ENCODE data around the gene CGNL1.

DNA sequence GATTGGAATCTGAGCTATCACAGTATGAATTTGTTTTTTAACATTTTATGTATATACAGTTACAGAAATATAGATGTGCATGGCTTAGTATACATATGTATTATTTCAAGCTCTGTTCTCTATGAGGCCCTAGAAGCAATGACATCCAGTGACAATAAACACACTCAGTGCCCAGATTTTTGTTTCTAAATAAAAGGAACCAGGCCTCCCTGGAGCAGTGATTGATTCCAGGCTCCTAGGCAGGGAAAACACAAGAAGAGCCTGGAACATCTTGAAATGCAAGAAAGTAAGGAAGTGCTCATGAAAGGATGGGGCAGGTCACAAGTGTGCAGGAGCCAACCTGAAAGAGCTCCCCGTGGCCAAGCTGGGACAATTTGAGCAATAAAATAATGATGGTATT, 18.5 kb upstream of the CGNL1 start:
- TF ChIP-seq, protein P1, sequence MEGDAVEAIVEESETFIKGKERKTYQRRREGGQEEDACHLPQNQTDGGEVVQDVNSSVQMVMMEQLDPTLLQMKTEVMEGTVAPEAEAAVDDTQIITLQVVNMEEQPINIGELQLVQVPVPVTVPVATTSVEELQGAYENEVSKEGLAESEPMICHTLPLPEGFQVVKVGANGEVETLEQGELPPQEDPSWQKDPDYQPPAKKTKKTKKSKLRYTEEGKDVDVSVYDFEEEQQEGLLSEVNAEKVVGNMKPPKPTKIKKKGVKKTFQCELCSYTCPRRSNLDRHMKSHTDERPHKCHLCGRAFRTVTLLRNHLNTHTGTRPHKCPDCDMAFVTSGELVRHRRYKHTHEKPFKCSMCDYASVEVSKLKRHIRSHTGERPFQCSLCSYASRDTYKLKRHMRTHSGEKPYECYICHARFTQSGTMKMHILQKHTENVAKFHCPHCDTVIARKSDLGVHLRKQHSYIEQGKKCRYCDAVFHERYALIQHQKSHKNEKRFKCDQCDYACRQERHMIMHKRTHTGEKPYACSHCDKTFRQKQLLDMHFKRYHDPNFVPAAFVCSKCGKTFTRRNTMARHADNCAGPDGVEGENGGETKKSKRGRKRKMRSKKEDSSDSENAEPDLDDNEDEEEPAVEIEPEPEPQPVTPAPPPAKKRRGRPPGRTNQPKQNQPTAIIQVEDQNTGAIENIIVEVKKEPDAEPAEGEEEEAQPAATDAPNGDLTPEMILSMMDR (IDR thresholded peaks at IDR 0.05; ENCODE audit: low read depth, low read length) = no peak
- no peak for TF ChIP-seq EZH2phosphoT487 (IDR thresholded peaks at IDR 0.05; ENCODE audit: low read depth)

Measured in OCI-LY3 (cell line).